Stimulated activated CD8-positive, alpha-beta memory T cell treated with anti-CD3 and anti-CD28 coated beads, Interleukin-4, amount 100 ng/mL, for 4 hours (primary cell): ENCODE measurements around the gene CRCP.
"Not testable (repeated sequence)": the region's sequence is repeated elsewhere in the genome, so short reads cannot be mapped to it uniquely, and the experiment has no call there.

ENCODE experiments used
- DNase-seq, 2 donors: peaks; one replicate each; pipeline ENCODE4 v3.0.0-alpha.2; 2020; ENCODE audit warnings: low read depth in 2 of 2, low spot score in 1 of 2

Gene CRCP

DNA sequence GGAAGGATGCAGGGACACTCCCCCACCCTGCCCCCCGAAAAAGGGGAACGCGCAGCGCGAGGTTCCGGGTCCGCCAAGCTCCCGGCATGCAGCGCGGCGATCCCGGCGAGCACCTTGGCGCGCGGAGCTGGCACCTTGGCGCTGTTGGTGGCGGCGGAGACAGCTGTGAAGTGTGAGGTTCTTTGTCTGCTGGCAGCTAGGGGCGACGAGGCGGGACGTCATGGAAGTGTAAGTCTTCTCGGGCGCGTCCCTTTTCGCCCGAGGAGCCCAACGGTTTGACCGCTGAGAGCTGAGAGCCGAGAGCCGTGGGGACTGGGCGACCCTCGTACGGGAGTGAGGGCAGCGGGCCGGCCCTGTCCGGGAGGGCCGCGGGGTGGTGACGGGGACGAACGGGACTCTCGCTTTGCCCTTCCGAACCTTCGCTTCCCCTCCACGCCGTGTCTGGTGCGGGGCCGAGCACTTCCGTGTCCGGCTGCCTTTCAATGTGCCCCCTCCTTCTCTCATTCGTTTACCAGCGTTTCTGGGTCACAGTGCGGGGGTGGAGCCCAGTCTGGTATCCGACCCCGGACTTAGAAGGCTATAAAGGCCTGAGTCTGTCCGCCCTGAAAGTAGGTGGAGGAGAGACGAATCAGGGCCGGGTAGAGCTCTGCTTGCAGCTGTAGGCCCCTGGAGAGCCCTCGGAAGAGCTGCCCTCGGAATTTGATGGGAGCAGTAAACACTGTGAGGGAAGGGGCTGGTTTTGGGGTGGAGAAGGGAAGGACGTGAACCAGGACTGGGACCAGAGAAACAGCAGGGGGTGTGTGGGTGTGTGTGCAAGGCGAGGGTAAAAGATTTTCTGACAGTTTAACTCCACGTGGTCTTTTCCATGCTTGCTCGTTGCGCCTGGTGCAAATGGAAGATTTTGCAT is at the start of gene CRCP:
Gene CRCP (plus strand): TSS at position 105 of the 907 bp plus-strand sequence. CDS start 116 bp downstream, at position 221.
- peak; percentile 59 to 69 for DNase-seq

DNA sequence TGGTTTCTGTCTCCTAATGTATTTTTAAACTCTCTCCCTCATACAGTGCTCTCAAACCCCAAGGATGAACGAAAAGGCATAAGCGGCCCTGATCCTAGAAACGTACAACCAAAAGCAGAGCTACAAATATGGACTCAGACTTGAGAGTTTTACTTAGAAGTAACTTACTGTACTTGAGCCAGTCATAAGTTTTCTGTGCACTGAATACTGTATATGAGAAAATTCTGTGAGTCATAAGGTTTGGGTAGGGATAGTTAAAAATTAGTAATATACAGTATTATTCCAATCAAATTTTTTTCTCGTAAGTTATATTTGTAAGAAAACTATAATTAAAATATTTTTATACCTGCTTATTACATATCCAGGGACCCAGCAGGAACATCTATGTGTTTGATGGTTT is 44.9 kb upstream of the CRCP start:
- DNase-seq: no peak

- no peak for DNase-seq
Observed at GRCh38 chr7:66070222-66070621, 44.4 kb upstream of the CRCP start.

- not testable (repeated sequence) for DNase-seq
Observed at GRCh38 chr7:66072208-66072607, 42.4 kb upstream of the CRCP start.

- peak; percentile 67 to 74 for DNase-seq
Observed at GRCh38 chr7:66075590-66076461, 38.8 kb upstream of the CRCP start, which contains the start of gene ASL. ASL (plus strand) TSS chr7:66075819; CDS start chr7:66076082, 263 bp downstream.

DNA sequence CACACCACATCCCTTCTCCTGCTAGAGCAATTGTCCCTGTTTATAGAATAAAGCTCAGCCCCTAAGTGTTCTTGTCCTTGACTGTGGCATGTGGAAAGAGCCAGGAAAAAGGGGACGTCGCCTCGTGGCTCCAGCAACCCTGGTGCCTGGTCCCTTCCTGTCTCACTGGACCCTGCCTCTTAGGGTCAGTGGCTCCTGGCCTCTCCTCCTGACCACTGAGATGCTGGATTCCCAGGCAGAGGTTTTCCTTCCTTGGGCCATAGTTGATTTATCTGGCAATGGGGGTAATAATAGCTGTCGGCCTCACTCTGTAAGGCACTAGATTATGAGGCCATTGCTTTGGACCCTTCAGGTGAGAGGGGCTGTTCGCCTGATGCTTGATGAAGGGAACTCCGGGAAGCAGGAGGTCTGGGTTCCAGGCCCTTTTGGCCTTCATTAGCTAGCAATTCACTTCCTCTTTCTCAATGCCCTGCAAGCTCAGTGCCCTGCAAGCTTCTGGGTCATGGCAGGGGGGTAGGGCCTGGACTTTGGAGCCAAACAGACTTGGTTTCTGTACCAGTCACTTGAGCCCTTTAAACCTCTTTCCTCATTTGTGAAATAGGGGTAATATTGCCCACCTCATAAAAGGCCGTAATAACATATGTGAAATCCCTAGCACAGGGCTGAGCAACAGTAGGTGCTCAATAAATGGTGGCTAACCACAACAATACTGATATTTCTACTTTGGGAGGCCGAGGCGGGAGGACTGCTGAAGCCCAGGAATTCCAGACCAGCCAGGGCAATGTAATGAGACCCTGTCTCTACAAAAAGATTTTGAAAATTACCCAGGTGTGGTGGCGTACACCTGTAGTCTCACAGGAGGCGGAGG is 38.0 kb upstream of the CRCP start:
- DNase-seq: no peak

DNA sequence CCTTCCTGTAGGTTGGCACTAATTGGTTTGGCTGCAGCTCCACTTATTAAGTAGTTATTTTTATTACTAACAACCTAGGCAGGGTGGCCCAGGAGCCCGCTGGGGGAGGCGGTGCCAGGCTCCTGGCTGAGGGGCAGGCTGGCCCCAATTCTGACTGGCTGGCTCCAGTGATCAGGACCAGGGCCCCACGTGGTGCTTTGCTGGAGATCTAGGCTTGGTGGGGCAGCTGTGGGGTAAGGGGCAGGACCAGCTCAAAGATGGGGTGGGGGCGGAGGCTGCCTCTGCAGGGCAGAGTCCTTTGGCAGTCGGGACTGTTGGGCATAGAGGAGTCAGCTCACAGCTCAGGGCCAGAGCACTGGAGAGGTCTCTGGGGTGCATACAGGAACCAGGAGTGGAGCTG is 36.6 kb upstream of the CRCP start:
- no peak for DNase-seq

DNA sequence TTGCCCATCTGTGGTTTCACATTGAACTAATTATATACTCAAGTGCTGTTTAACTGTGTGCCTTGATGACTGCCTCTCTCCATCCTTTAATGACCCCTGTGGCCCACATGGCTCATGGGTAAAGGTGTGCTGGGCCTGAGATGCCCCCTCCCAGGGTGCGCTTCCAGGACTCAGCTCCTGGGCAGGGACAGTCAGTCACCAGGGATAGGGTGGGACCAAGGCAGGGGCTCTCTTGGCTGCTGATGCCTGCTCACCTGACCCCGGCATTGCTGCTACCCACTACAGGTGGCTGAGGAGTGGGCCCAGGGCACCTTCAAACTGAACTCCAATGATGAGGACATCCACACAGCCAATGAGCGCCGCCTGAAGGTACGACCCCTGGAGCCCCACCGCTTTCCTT is 32.6 kb upstream of the CRCP start:
- DNase-seq: no peak

DNA sequence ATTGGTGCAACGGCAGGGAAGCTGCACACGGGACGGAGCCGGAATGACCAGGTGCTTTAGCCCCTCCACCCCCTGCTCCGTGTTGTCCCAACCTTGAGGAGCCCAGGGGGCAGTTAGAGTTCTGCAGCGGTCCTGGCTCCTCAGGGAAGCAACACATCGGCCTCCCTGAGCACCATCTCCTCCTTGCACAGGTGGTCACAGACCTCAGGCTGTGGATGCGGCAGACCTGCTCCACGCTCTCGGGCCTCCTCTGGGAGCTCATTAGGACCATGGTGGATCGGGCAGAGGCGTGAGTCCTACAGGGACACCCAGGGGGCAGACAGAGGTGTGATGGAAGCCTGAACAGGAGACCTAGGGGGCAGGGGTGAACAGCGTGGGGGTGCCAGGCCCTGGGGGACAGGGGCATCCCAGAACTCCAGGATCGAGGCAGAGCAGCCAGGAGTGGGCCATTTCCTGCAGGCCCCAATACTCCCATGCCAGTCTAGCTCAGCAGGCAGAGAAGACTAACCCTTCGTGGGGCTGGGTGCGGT is 31.7 kb upstream of the CRCP start:
- DNase-seq: no peak

DNA sequence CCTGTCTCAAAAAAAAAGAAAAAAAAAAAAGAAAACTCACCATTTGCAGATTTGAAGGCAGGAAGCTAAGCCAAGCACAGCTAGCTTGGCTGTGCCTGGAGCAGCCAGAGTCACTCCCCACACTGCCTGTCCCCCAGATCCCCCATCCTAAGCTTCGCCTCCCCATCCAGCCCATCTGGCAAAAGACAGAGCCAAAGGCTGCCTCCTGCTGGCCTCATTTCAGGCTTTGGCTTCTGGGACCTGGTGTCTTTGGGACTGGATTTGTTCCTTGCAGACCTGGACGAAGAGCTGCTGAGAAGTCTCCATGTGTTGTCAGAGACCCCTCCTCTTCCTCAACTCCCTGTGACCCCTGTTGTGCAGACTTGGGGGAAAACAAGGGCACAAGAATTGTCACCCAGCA is 31.0 kb upstream of the CRCP start:
- DNase-seq: no peak

- DNase-seq: no peak
Observed at GRCh38 chr7:66088861-66089838, 25.5 kb upstream of the CRCP start.

GRCh38 chr7:66092654-66093053 is 22.0 kb upstream of the CRCP start:
- no peak for DNase-seq

DNA sequence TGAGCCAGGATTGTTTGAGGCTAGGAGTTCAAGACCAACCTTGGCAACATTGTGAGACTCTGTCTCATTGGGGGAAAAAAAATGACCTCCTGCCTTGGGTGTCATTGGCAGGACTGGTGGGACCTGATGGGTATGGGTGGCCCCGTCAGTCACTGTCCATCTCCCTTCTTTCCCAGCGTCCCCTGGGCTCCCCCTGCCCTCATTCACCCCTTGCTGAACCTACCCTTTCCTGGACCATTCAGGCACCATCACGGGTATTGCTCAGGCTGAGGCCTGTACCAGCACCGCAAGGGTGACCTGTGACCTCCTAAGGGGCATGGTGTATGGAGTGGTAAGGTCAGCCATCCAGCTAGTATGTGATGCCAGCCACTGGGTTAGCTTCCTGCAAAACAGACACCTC is 19.6 kb upstream of the CRCP start:
- DNase-seq: no peak

DNA sequence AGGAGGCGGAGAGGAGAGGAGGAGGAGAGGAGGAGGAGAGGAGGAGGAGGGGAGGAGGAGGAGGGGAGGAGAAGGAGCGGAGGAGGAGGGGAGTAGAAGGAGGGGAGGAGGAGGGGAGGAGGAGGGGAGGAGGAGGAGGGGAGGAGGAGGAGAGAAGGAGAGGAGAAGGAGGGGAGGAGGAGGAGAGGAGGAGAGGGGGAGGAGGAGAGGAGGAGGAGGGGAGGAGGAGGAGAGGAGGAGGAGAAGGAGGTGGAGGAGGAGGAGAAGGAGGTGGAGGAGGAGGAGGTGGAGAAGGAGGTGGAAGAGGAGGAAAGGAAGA is 15.5 kb upstream of the CRCP start:
- no peak for DNase-seq

- no peak for DNase-seq
Observed at GRCh38 chr7:66099551-66100407, 14.9 kb upstream of the CRCP start.

DNA sequence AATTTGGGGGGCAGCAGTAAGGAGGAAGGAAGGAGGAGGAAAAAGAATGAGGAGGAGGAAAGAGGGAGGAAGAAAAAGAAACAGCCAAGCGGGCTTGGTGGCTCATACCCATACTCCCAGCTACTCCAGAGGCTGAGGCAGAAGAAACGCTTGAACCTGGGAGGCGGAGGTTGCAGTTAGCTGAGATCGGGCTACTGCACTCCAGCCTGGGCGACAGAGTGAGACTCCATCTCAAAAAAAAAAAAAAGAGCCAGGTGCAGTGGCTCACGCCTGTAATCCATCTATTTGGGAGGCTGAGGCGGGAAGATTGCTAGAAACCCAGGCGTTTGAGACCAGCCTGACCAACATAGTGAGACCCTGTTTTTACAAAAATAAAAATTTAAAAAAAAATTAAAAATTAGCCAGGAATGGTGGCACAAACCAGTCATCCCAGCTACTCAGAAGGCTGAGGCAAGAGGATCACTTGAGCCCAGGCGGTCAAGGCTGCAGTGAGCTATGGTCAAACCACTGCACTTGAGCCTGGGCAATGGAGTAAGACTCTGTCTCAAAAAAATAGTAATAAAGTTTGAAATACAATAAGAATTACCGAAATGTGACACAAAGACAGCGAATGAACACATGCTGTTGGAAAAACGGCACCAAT is 14.1 kb upstream of the CRCP start:
- DNase-seq: no peak

GRCh38 chr7:66102168-66102567 is 12.5 kb upstream of the CRCP start:
- not testable (repeated sequence) for DNase-seq

- DNase-seq: not testable (repeated sequence)
Observed at GRCh38 chr7:66103994-66104393, 10.7 kb upstream of the CRCP start.
